ENCODE results near the gene MAST3.

- TF ChIP-seq YY1 (IDR thresholded peaks at IDR 0.05) (no peak), RAD21 (IDR thresholded peaks at IDR 0.05) (no peak)
These were observed 62.2 kb downstream of the MAST3 start for GRCh38 chr19:18159810-18160209.

All from liver (tissue), 2 donors.